Mesendoderm (in vitro differentiated cells): ENCODE data around the gene NDST1.
A peak's percentile ranks its signal among the peaks of the same experiment; 100 is the strongest.

Experiments
- DNase-seq: peaks from one replicate; pipeline ENCODE4 v3.0.0; 2013
- H2AK5ac ChIP-seq: 2 replicates; pipeline ENCODE4 v1.6.1; 2013; ENCODE audit warnings: low read length, inconsistent platforms
- H2BK120ac ChIP-seq: 2 replicates; pipeline ENCODE4 v1.6.1; 2013; ENCODE audit warnings: low read depth, mild to moderate bottlenecking, low read length, moderate library complexity, mixed read lengths
- H2BK15ac ChIP-seq: replicated peaks from 2 replicates; pipeline ENCODE4 v1.6.1; 2013; ENCODE audit warnings: low read depth, mild to moderate bottlenecking, moderate library complexity
- H2BK5ac ChIP-seq: 2 replicates; pipeline ENCODE4 v1.6.1; 2013; ENCODE audit warnings: low read length, inconsistent platforms
- H3K18ac ChIP-seq: 2 replicates; pipeline ENCODE4 v1.6.1; 2013; ENCODE audit warnings: mild to moderate bottlenecking, low read length, mixed read lengths
- H3K23ac ChIP-seq: one replicate; pipeline ENCODE4 v1.6.1; 2013; ENCODE audit warnings: low read length
- H3K27ac ChIP-seq: 2 replicates; pipeline ENCODE4 v1.5.1; 2013; ENCODE audit warnings: low read depth, mild to moderate bottlenecking, inconsistent platforms, low read length, moderate library complexity
- H3K27me3 ChIP-seq: 2 replicates; pipeline ENCODE4 v1.6.1; 2013; ENCODE audit warnings: low read length, control low read depth, mild to moderate bottlenecking, inconsistent platforms; ENCODE audit not compliant: insufficient read depth, poor library complexity
- H3K36me3 ChIP-seq: 2 replicates; pipeline ENCODE4 v1.6.1; 2013; ENCODE audit warnings: low read length, inconsistent platforms; ENCODE audit not compliant: control insufficient read depth, insufficient read depth
- H3K4ac ChIP-seq: one replicate; pipeline ENCODE4 v1.6.1; 2013; ENCODE audit warnings: low read depth, mild to moderate bottlenecking, low read length, moderate library complexity
- H3K4me1 ChIP-seq: 2 replicates; pipeline ENCODE4 v1.6.1; 2013; ENCODE audit warnings: low read depth, low read length, inconsistent platforms; ENCODE audit not compliant: control insufficient read depth
- H3K4me2 ChIP-seq: 2 replicates; pipeline ENCODE4 v1.6.1; 2013; ENCODE audit warnings: low read length
- H3K4me3 ChIP-seq: 2 replicates; pipeline ENCODE4 v1.5.1; 2013; ENCODE audit warnings: mild to moderate bottlenecking, low read length
- H3K56ac ChIP-seq: one replicate; pipeline ENCODE4 v1.6.1; 2013; ENCODE audit warnings: low read length
- H3K79me1 ChIP-seq: 2 replicates; pipeline ENCODE4 v1.6.1; 2013; ENCODE audit warnings: low read length, inconsistent platforms
- H3K79me2 ChIP-seq: 2 replicates; pipeline ENCODE4 v1.6.1; 2013; ENCODE audit warnings: mild to moderate bottlenecking, low read length; ENCODE audit not compliant: control insufficient read depth, insufficient read depth
- H3K9ac ChIP-seq: 2 replicates; pipeline ENCODE4 v1.6.1; 2013; ENCODE audit warnings: low read length, inconsistent platforms
- H4K5ac ChIP-seq: one replicate; pipeline ENCODE4 v1.6.1; 2013; ENCODE audit warnings: low read length
- H4K8ac ChIP-seq: one replicate; pipeline ENCODE4 v1.6.1; 2013; ENCODE audit warnings: low read depth, mild to moderate bottlenecking, control low read depth, low read length, moderate library complexity
- WGBS: extraction: QIAGEN DNeasy Blood & Tissue Kit; methylation state at CpG from one replicate; pipeline ENCODE4 v1.1.7; 2013; ENCODE audit warnings: low lambda C conversion rate, missing lambda C conversion rate; ENCODE audit not compliant: insufficient coverage; ENCODE audit errors: extremely low coverage; 5-methylcytosine and 5-hydroxymethylcytosine counted together

Gene NDST1

GRCh38 chr5:150502106-150502505, 5.8 kb upstream of the NDST1 start:
- Histone ChIP-seq H3K56ac (peak overlapping the region; percentile 38), H4K8ac (no peak overlapping the region), H2BK5ac (no peak overlapping the region), H3K79me1 (peaks cover 68% of the 10 kb centered on the region), H3K4me2 (no peak overlapping the region), H3K27me3 (no peaks in the 10 kb centered on the region), H3K23ac (no peak overlapping the region), H2AK5ac (no peak overlapping the region), H2BK120ac (no peak overlapping the region), H3K27ac (no peak overlapping the region), H3K4me1 (peaks cover 22% of the 10 kb centered on the region), H3K79me2 (peaks cover 96% of the 10 kb centered on the region), H2BK15ac (no peak overlapping the region), H3K9ac (no peak overlapping the region), H3K4ac (no peak overlapping the region), H3K36me3 (no peaks in the 10 kb centered on the region), H3K4me3 (no peak overlapping the region), H4K5ac (no peak overlapping the region), H3K18ac (no peak overlapping the region)
- no peak for DNase-seq
- WGBS: no CpG with 5 or more reads among the region's 8 CpGs

DNA sequence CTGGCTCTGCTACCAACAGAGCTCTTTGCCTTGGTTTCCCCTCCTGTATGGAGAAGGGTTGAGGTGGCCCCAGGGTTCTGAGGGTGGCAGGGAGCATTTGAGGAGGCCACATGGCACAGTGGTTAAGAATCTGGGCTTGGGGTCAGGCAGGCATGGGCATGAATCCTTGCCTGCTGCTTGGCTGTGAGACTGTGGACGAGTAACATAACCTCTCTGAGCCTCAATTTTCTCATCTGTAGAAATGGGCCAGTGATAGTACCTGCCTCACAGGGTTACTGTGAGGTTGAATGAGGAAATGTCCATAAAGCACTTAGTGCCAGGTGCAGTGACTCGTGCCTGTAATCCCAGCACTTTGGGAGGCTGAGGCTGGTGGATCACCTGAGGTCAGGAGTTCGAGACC, 5.1 kb upstream of the NDST1 start:
- H4K5ac ChIP-seq: no peak overlapping the region

GRCh38 chr5:150503386-150503785, 4.5 kb upstream of the NDST1 start:
- WGBS: no CpG with 5 or more reads among the region's 4 CpGs
- no peak overlapping the region for H3K4ac ChIP-seq
- peaks cover 98% of the 10 kb centered on the region for H3K79me2 ChIP-seq
- H4K8ac ChIP-seq: no peak overlapping the region
- H3K23ac ChIP-seq: no peak overlapping the region
- H2BK5ac ChIP-seq: no peak overlapping the region
- no peaks in the 10 kb centered on the region for H3K27me3 ChIP-seq
- H3K36me3 ChIP-seq: no peaks in the 10 kb centered on the region
- no peak overlapping the region for H3K27ac ChIP-seq
- H3K4me2 ChIP-seq: no peak overlapping the region
- H3K4me3 ChIP-seq: no peak overlapping the region
- H3K79me1 ChIP-seq: peaks cover 70% of the 10 kb centered on the region
- peaks cover 12% of the 10 kb centered on the region for H3K4me1 ChIP-seq
- no peak for DNase-seq
- no peak overlapping the region for H2AK5ac ChIP-seq
- H3K56ac ChIP-seq: no peak overlapping the region
- H2BK15ac ChIP-seq: no peak overlapping the region
- no peak overlapping the region for H3K18ac ChIP-seq
- H3K9ac ChIP-seq: no peak overlapping the region
- H4K5ac ChIP-seq: no peak overlapping the region
- H2BK120ac ChIP-seq: no peak overlapping the region

More for the DNA sequence above, 5.1 kb upstream of the NDST1 start:
- WGBS: no CpG with 5 or more reads among the region's 3 CpGs
- H2BK15ac ChIP-seq: no peak overlapping the region
- peaks cover 16% of the 10 kb centered on the region for H3K4me1 ChIP-seq
- H3K27me3 ChIP-seq: no peaks in the 10 kb centered on the region
- no peaks in the 10 kb centered on the region for H3K36me3 ChIP-seq
- H2BK5ac ChIP-seq: no peak overlapping the region
- no peak overlapping the region for H4K8ac ChIP-seq
- no peak overlapping the region for H3K9ac ChIP-seq
- no peak overlapping the region for H2AK5ac ChIP-seq
- no peak overlapping the region for H2BK120ac ChIP-seq
- peaks cover 97% of the 10 kb centered on the region for H3K79me2 ChIP-seq
- no peak overlapping the region for H3K18ac ChIP-seq
- no peak overlapping the region for H3K4me2 ChIP-seq
- no peak overlapping the region for H3K23ac ChIP-seq
- no peak overlapping the region for H3K56ac ChIP-seq
- H3K27ac ChIP-seq: no peak overlapping the region
- peaks cover 69% of the 10 kb centered on the region for H3K79me1 ChIP-seq
- H3K4me3 ChIP-seq: no peak overlapping the region
- no peak overlapping the region for H3K4ac ChIP-seq
- DNase-seq: no peak

DNA sequence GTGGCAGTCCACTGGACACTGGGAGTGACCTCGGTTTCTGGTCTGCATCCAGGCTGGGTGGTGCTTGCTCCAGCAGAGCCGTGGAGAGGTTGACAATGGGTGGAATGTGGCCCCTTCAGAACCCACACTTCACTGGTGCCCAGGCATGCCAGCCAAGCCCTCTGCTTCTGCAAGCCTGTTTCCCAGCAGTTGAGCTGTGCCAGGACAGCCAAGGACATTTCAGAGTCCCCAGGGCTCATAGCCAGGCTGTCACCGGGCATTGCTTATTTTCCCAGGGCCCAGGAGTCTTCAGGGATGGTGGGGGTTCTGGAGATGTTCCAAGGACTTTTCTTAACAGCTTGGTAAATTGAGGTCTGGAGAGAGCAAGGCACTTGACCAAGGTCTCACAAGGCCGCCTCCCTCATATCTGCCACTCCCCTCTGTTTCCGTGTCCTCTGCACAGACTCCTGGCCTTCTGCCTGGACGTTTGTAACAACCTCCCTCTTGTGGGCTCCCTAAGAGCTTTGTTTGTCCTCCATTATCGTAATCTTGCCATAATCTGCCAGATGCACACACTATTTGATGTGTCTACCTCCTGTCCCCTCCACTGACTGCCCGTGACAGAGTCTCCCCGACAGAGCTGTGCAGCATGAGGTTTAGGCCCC, 3.8 kb upstream of the NDST1 start:
- Histone ChIP-seq H3K4ac (no peak overlapping the region), H3K56ac (no peak overlapping the region), H4K8ac (no peak overlapping the region), H3K27ac (no peak overlapping the region), H4K5ac (no peak overlapping the region), H2BK120ac (no peak overlapping the region), H2BK5ac (no peak overlapping the region), H3K23ac (no peak overlapping the region), H3K27me3 (no peaks in the 10 kb centered on the region), H2BK15ac (no peak overlapping the region), H3K4me2 (no peak overlapping the region), H3K36me3 (no peaks in the 10 kb centered on the region), H3K9ac (no peak overlapping the region), H3K18ac (no peak overlapping the region), H3K79me1 (peaks cover 63% of the 10 kb centered on the region), H3K4me3 (no peak overlapping the region), H3K79me2 (peaks cover 97% of the 10 kb centered on the region), H2AK5ac (no peak overlapping the region), H3K4me1 (peaks cover 5% of the 10 kb centered on the region)
- no peak for DNase-seq
- no CpG with 5 or more reads among the region's 9 CpGs for WGBS

DNA sequence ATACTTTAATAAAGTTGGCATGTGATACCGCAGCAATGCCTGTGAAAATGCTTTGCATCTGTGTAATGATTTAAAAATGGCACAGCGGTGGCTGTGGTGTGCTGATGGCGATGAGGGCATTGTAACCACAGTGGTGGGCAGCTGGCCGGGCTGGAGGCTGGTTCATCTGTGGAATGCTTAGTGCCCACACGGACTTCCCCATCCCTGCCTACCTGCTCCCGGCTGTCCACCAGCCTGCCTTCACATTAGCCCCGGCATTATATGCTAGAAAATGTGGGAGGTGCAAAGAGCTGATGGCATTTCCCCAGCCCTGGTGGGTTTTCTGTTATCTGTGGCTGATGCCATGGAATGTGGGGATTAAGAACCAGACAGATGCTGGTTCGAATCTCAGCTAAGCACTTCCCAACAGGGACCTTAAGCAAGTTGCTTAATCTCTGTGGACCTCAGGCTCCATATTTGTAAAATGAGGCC, 2.9 kb upstream of the NDST1 start:
- H3K4me3 ChIP-seq: no peak overlapping the region
- no peak overlapping the region for H3K56ac ChIP-seq
- WGBS: no CpG with 5 or more reads among the region's 8 CpGs
- H3K23ac ChIP-seq: no peak overlapping the region
- no peak overlapping the region for H2BK120ac ChIP-seq
- H3K9ac ChIP-seq: no peak overlapping the region
- no peak overlapping the region for H4K5ac ChIP-seq
- H3K4me1 ChIP-seq: no peaks in the 10 kb centered on the region
- no peak overlapping the region for H4K8ac ChIP-seq
- no peak overlapping the region for H2BK5ac ChIP-seq
- no peak overlapping the region for H2AK5ac ChIP-seq
- H3K79me2 ChIP-seq: peaks cover 94% of the 10 kb centered on the region
- no peak overlapping the region for H3K27ac ChIP-seq
- H2BK15ac ChIP-seq: no peak overlapping the region
- H3K18ac ChIP-seq: no peak overlapping the region
- H3K4me2 ChIP-seq: no peak overlapping the region
- no peak for DNase-seq
- peaks cover 58% of the 10 kb centered on the region for H3K79me1 ChIP-seq
- no peaks in the 10 kb centered on the region for H3K27me3 ChIP-seq
- no peak overlapping the region for H3K4ac ChIP-seq
- no peaks in the 10 kb centered on the region for H3K36me3 ChIP-seq

DNA sequence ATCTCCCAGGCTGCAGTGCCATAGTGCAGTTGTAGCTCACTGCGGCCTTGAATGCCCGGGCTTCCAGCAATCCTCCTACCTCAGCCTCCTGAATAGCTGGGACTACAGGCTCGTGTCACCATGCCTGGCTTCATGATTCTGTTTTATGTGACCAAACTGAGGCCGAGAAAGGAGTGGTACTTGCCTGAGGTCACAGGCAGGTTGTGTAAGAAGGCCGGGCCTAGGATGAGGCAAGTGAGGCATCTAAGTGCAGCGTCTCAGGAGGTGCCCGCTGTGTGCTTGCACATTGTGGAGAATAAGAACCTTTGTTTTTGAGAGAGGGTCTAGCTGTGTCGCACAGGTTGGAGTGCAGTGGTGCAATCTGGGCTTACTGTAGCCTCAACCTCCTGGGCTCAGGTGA, 2.1 kb upstream of the NDST1 start:
- Histone ChIP-seq H3K4me1 (peaks cover 5% of the 10 kb centered on the region), H3K18ac (no peak overlapping the region), H3K36me3 (no peaks in the 10 kb centered on the region), H3K56ac (no peak overlapping the region), H2AK5ac (no peak overlapping the region), H4K8ac (no peak overlapping the region), H3K4me3 (no peak overlapping the region), H2BK120ac (no peak overlapping the region), H3K9ac (no peak overlapping the region), H2BK15ac (no peak overlapping the region), H3K27me3 (no peaks in the 10 kb centered on the region), H4K5ac (no peak overlapping the region), H3K79me1 (peaks cover 52% of the 10 kb centered on the region), H2BK5ac (no peak overlapping the region), H3K4me2 (no peak overlapping the region), H3K4ac (no peak overlapping the region), H3K23ac (no peak overlapping the region), H3K79me2 (peaks cover 94% of the 10 kb centered on the region), H3K27ac (no peak overlapping the region)
- DNase-seq: no peak
- no CpG with 5 or more reads among the region's 8 CpGs for WGBS
